ENCODE data around the gene CENPN.

Gene CENPN, protein sequence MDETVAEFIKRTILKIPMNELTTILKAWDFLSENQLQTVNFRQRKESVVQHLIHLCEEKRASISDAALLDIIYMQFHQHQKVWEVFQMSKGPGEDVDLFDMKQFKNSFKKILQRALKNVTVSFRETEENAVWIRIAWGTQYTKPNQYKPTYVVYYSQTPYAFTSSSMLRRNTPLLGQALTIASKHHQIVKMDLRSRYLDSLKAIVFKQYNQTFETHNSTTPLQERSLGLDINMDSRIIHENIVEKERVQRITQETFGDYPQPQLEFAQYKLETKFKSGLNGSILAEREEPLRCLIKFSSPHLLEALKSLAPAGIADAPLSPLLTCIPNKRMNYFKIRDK

DNA sequence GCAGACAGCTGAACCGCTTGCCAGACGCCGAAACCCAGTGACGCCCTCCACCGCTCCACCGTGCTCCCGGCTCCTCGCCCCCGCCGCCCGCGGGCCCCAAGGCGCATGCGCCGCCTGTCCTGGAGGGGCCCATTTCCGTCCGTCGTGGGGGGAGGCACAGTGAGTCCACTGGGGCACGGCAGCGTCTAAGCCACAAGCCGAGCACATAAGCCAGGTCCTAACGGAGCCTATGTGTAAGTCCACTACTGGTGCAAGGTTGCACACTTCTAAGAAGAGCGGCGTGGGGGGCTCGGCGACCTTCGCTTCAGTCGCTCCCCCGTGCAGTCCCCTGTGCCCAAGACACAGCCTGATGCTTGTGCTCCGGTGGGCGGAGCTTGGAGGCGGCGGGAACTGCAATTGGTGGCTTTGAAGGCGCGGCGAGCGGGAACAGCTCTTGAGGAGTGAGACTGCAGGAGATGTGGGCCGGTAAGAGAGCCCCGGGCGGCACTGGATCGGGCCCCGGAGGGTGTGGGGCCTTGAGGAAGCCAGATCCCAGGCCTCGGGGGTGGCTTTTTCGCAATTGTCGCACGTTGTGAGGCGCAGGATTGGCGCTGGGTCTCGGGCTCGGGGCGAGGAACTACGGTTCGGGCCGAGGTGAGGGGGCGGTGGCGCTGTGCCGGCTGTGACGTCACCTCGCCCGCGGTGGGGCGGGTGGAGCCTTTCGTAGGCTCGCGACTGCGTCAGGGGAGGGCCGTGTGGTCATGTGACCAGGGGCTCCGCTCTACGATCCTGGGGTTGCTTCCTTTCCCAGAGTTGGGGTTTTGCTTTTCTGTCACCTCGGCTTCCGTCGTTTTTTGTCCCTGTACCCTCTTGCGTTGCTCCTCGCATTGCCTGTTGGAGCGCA lies at the start of gene CENPN, which contains the start of gene CMC2:
Gene CENPN (plus strand): TSS at position 402 of the 883 bp plus-strand sequence. CDS start 4,726 bp downstream, outside the sequence.
Gene CMC2 (minus strand): TSS at position 73 of the 883 bp plus-strand sequence. CDS start 9,491 bp downstream, outside the sequence.
- peak; percentile 95 for DNase-seq (ENCODE audit: low read depth)

DNA sequence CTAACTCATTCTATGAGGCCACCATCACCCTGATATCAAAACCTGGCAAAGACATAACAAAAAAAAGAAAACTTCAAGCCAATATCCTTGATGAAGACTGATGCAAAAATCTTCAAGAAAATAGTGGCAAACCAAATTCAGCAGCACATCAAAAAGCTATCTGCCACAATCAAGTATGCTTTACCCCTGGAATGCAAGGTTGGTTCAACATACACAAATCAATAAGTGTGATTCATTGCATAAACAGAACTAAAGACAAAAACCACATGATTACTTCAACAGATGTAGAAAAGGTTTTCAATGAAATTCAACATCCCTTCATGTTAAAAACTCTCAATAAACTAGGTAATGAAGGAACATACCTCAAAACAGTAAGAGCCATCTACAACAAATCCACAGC lies 48.7 kb upstream of the CENPN start:
- DNase-seq (ENCODE audit: low read depth) = no peak

DNA sequence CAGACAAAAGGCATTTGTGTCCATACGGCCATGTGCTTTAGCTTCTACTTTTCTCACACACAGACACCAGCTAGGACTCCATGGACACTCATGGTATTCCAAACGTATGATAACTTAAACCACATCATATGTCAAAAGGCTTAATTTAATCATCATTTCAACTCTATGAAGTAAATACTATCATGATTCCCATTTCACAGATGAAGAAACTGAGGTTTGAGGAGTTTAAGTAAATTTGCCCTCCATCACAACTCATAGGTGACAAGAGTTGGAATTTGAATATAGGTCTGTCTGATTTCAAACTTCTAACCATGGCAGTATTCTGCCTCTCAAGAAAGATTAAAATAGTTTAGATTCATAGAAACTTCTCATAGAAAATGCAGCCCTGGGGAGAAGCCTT lies 44.1 kb upstream of the CENPN start:
- no peak for DNase-seq (ENCODE audit: low read depth)

DNA sequence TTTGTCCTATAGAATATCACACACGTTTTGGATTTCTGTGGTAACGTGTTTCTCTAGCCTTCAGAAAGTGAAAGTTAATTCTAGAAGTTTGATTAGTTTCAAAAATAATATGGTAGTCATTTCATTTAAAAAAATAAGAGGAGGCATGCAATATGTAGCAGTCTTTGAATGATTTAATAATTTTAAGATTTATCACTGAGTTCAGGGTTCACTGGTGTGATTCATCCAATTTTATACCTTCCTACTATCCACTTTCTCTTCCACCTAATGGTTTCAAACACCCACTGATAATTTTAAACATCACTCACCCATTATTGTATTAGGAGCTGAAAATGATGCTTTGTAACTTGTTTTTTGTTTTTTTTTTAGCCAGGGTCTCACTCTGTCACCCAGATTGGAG lies 42.7 kb upstream of the CENPN start:
- no peak for DNase-seq (ENCODE audit: low read depth)

DNA sequence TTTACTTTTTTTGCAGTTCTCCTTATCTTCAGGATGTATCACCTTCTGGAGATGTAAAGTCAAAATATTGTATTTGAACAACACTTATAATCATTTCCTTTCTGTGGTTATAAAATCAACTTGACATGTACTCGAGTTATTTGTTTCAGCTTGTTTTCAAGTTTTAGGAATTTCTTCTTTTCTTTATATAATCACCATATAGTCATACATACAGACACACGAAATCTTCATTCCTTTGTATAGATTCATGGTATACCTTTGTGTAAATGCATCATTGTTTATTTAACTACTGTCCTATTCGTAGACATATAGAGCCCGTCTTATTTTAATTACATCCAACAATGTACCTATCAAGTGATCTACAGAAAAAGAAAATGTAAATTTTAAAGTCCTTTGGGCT lies 40.4 kb upstream of the CENPN start:
- DNase-seq (ENCODE audit: low read depth) = no peak

DNA sequence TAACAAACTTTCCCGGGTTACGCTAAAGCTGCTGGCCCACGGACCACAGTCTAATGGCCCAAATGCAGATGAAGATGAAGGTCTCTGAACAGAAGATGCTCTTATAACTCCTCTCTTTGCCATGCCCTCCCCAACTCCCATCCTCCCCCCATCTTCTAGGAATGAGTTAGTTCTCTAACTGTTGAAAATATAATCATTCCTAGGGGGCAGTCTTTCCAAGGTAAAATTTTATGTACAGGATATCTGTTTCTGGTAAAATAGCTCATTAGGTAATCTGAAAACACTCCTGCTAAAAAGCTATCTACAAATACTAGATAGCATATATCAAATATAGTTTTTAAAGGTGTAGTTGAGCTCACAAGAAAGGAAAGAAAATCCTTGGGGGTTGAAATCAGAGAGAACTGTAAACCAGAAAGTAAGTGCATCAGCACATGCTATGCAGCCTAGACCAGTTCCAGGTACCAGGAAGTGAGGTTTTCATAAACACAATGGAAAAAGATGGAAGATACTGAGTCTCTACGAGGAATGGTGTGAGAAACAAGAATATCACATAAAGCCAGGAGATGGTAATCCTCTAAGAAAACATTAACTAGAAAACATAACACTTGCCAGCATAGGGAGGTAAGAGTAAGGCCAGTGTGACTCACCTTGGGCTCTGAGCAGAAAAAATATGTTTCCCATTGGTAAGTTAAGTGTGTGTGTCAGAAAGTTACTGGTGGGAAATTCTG lies 38.5 kb upstream of the CENPN start:
- DNase-seq (ENCODE audit: low read depth) = no peak

DNA sequence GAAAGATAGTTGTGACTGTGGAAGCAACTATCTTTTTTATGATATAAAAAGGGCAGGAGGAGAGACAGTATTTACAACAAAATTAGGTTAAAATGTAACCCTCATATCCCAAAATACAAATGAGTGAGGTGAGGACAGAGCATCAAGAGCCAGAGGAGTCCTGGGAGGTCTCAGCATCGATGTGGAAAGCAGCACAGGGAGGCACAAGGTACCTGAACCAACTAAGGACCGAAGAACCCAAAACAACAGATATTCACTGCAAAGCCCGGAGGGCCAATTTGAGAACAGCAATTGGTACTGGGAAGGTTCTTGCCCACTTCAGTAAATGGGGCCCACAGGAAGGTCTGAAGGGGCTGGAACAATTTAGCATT lies 37.9 kb upstream of the CENPN start:
- DNase-seq (ENCODE audit: low read depth) = no peak

DNA sequence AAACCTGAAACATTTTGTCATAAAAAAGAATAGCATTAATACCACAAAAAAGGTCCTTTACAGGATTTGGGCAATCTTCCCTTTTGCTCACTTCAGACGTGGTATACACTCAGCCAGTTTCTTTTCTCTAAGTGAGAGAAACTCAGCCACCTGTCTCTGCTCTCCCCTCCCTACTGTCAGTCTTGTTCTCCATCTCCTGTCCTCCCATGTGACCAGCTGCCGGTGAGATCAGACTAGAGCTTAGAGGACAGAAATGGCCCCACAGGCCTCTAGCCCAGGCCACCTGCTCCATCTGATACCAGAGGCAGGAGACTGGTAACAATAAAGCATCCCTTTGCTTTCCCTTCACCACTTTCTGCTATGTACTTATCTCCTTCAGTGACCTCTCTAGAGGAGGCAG lies 35.2 kb upstream of the CENPN start:
- no peak for DNase-seq (ENCODE audit: low read depth)

DNA sequence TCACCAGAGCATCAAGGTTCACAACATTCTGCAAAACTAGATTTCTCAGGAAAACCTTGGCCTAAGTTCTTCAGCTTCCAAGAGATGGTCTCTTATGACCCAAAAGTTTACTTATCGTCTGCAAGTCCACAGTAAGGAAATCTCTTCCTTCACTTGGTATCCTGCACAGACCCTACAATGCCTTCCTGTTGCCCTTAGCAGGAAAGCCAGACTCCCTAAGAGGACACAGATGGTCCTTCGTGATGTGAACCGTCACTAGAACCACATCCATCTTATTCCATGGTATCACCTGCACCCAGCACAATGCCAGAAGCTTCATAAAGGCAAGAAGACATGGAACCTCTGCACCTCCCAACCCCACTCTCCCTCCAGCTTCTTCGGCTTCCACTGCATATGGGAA lies 34.4 kb upstream of the CENPN start:
- no peak for DNase-seq (ENCODE audit: low read depth)

DNA sequence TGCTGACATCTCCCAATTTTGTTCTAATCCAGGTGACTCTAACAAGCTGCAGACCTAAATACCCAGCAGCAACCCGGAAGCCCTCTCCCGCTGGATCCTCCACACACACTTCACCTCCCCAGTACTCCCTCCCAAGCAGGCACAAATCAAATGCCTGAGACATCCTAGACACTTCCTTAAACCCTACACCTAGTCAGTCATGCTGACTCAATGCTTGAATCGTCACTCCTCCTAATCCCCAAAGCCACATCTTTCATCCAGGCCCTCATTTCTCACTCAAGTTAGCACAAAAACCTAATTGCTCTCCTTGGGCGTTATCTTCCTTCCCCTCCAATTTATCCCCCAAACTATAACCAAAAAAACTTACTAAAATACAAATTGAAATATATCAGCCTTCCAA lies 33.0 kb upstream of the CENPN start:
- no peak for DNase-seq (ENCODE audit: low read depth)

DNA sequence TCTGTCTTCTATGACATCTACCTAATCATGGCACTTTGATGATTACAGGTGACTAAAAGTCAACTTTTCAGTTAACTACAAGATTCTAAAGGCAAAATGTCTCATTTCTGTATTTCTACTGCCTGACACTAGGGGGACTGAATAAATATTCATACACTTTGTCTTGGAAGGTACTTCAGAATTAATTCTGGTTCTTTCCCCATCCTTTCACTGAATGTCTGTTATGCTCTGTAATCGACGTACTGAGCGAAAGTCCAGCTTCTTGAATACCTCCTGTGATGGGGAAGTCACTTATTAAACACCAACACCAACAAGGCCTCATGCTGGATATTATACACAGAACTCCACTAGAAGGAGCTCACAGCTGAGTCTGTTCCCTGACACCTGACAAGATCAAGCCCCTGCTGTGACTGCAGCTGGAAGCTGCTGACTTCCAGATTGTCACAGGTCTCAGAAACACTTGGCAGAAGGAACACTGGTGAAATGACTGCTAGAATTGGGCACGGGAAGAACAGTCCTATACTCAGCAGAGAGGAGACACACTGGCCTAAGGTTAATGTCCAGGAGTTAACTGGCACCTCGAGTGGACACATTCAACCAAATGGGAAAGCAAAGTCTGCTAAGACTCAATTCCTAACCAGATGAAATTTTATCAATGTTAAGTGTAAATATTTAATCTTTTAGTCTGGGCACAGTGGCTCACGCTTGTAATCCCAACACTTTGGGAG lies 32.2 kb upstream of the CENPN start:
- no peak for DNase-seq (ENCODE audit: low read depth)

DNA sequence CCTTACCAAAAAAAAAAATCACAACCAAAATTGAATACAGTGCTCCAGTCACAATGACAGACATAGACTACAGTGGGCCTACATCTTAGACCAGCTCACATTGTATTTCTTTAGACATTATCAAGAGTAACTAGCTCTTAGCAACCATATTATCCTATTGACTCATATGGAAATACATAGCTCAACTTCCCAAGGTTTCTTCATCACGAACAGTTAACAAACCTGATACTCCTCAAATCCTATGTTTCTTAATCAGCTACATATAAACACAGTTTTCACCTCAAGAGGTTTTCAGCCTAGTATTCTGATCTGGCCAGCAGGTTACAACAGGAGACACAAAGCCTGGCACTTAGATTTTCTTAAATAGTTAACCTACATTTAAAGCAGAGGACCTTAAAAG lies 30.1 kb upstream of the CENPN start:
- no peak for DNase-seq (ENCODE audit: low read depth)

DNA sequence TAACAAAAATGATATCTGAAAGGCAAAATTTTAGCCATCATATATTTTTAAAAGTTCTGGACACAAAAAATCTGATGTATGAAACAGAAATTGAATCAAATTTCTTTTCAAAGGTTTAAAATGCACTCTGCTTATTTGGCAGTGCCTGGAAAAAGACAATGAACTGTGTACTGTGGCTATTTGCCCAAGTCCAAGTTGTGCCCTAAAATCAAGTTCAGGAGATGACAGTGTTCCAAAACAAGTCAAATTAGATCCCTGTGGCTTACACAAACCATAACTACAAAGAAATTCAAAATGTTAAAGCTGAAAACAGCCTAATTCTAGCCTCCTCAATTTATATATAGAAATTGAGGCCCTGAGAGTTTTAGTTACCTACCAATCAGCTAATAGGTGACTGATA lies 25.9 kb upstream of the CENPN start:
- no peak for DNase-seq (ENCODE audit: low read depth)

DNA sequence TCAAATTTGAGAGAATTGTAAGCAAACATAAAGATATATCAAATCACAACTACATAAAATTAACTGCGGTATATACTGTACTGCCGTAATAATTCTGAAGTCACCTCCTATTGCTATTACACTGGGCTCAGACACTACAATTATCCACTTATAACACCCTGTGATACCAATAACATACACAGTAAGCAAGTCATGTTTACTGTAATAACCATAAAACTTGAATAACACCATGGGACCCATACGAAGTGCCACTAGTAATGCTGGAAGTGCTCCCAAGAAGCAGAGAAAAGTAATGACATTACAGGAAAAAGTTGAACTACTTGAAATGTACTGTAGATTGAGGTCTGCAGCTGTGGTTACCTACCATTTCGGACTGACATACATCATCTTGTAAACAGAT lies 24.4 kb upstream of the CENPN start:
- no peak for DNase-seq (ENCODE audit: low read depth)

DNA sequence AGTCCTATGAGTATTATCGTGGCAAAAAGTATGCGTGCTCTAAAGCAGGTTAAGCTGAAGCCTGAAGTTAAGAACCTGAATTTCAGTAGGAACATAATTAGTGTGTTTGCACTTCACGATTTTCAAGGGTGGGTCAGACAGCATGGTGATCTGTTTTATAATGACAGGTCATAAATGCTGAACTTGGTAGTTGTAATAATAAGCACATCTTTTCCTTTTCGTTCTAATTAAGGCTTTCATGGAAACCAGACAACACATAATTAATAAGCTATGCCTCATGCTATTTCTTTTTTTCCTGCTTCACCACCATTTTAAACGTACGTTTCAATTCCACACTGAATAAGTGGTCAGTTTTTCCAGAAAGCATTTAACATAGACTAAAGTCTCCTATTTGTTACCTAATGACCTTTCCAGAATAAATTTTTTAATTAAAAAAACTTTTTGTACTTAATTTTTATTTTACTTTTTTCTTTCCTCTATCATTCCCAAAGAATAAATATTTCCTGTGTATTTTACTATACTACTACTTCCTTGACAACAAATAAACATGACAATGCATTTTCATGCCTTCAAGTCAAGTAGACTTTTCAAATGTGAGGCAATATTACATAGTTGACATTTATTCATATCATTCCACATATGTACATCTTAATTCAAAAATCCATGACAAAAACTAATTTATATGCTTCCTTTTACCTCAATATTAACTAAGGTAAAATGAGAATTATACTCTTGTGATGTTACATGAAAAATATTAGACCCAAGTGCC lies 22.7 kb upstream of the CENPN start:
- DNase-seq (ENCODE audit: low read depth) = no peak

DNA sequence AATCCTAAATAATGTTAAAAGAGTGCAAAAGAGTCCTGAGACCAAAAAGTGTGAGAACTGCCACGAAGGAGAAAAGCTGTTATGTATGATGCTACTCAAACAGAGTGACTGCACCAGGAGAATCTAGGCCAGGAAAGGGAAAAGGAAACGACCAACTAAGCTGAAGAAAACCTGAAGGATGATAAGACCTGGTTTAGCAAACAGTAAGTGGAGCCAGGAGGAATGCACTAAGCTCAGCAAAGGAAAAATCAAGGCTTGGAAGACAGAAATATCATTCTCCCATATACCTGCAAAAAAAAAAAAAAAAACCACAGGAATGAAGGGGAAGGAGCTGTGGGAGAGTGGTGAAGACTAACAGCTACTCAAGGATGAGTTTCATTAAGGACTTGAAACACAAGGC lies 21.4 kb upstream of the CENPN start:
- DNase-seq (ENCODE audit: low read depth) = no peak

DNA sequence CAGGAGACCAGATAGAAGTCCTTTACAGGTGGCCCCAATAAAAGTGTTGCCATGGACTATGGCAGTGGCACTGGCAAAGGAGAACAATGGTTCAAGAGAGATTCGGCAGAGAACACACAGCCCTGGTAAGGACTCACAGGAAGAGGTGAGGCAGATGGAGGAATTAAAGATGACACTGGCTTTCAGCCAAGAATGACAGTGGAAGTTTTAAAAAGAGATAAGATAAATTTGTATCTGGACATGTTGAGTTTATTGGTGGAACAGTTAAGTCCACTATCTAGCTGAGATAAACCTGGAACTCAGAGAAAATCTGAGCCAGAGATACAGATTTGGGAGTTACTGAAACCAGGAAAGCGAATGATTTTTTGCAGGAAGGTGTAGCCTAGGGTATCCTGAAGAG lies 20.5 kb upstream of the CENPN start:
- no peak for DNase-seq (ENCODE audit: low read depth)

DNA sequence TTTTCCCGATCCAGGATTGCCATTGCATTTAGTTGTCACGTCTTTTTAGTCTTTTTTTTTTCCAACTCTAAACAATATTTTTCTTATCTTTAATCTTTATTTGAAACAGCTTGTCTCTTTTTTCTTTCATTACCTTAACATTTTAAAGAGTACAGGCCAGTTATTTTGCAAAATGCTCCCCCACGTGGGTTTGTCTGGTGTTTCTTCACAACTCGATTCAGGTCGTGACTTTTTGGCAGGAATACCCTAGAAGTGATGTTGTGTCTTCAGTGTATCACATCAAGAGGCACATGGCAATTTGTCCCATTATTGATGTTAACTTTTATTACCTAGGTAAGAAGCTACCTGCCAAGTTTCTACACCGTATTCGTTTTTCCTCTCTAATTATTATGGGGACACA lies 18.3 kb upstream of the CENPN start:
- no peak for DNase-seq (ENCODE audit: low read depth)

DNA sequence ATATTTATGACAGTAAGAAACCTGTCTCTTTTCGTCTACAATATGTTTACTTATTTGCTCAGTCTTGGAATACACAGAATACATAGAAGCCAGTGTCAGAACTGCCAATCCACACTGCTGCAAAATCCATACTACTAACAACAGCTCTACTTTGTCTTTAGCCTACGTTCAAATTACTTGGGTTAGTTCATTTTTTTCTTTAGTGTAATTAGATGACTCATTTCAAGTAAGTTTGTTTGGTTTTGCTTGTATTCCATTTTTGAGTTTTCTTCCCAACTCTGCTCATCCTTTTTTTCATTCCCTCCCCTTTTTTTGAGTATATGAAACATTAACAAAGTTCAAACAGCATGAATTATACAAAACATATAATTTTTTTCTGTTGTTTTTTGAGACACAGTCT lies 17.2 kb upstream of the CENPN start:
- no peak for DNase-seq (ENCODE audit: low read depth)

DNA sequence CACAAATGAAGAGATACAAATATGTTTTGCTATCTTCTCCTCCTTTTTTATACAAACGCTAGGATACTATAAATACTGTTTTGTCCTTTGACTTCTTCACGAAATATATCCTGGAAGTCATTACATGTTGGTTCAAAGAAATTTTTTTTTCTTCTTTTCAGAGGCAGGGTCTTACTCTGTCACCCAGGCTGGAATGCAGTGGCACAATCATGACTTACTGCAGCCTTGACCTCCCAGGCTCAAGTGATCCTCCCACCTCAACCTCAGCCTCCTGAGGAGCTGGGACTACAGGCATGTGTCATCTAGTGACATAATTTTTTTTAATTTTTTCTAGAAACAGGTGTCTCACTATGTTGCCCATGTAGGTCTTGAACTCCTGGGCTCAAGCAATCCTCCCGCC lies 16.4 kb upstream of the CENPN start:
- no peak for DNase-seq (ENCODE audit: low read depth)

DNA sequence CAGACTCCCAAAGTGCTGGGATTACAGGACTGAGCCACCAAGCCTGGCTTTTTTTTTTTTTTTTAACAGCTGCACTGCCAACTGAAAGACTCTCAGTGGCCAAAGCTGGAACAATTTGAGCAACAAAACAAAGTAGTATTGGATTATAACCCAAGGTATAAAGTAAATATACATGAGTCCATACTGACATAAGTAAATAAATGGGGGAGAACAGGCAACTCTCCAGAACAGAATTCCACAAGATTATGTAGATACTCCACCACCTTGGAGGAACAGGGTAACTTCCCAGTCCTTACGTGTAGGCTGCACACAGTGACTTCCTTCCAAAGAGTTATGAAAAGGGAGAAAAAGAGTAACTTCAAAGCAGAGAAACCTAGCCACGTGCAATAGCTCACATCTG lies 16.0 kb upstream of the CENPN start:
- DNase-seq (ENCODE audit: low read depth) = no peak
